ENCODE measurements around the gene SMIM8. TPM values are rescaled to one million over a fixed set of nuclear protein-coding genes. Genes with fewer than 3 reads are reported as not detected.

The SMIM8 gene
- total RNA-seq, 1 experiment from 2014 or later: 6.6 TPM

DNA sequence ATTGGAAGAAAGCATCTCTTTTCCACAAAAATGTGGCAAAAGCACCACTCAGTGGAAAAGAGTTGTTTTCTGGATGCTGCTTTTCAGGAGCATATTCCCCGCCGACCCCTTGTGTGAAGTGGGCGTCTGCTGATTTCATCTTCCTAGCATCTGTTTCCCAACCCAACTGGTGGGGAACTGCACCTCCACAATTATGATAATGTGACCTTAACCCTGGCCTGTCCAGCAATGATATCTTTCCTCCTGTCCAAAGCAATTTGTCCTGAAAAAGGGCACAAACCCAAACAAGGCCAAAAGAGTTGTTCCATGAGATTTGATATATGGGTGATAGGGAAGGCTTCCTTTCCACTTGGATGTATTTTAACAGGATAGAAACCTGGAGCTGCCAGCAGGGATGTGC, 7.3 kb upstream of the SMIM8 start:
- H3K9me3 ChIP-seq (ENCODE audit: control insufficient read depth, low read depth, low read length): no peaks in the 10 kb centered on the region
- no CpG with 5 or more reads among the region's 3 CpGs for WGBS (ENCODE audit: extremely low coverage, insufficient read length, low lambda C conversion rate)
- H2AFZ ChIP-seq (ENCODE audit: low read length): no peak overlapping the region
- H3K56ac ChIP-seq (ENCODE audit: insufficient read length, low read depth, low read length): no peak overlapping the region
- no peak overlapping the region for H3K4ac ChIP-seq (ENCODE audit: low read depth, low read length)
- no peaks in the 10 kb centered on the region for H3K36me3 Mint-ChIP-seq (ENCODE audit: insufficient read depth in 1 of 3, low read depth in 3 of 3)
- H3T11ph ChIP-seq (ENCODE audit: low read length): no peak overlapping the region
- H3K23ac ChIP-seq (ENCODE audit: insufficient read length, low read depth, low read length): no peak overlapping the region
- H2AK5ac ChIP-seq (ENCODE audit: insufficient read length, low read length): no peak overlapping the region
- no peak overlapping the region for H3K9ac ChIP-seq (ENCODE audit: extremely low read depth, insufficient read length, low read length)
- H4K91ac ChIP-seq (ENCODE audit: insufficient read length, low read depth, low read length): no peak overlapping the region
- TF ChIP-seq, protein P1, sequence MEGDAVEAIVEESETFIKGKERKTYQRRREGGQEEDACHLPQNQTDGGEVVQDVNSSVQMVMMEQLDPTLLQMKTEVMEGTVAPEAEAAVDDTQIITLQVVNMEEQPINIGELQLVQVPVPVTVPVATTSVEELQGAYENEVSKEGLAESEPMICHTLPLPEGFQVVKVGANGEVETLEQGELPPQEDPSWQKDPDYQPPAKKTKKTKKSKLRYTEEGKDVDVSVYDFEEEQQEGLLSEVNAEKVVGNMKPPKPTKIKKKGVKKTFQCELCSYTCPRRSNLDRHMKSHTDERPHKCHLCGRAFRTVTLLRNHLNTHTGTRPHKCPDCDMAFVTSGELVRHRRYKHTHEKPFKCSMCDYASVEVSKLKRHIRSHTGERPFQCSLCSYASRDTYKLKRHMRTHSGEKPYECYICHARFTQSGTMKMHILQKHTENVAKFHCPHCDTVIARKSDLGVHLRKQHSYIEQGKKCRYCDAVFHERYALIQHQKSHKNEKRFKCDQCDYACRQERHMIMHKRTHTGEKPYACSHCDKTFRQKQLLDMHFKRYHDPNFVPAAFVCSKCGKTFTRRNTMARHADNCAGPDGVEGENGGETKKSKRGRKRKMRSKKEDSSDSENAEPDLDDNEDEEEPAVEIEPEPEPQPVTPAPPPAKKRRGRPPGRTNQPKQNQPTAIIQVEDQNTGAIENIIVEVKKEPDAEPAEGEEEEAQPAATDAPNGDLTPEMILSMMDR (conservative IDR thresholded peaks at IDR 0.05): no peak
- H3K18ac ChIP-seq (ENCODE audit: insufficient read length, low read depth, low read length): no peak overlapping the region
- DNase-seq: no peak
- no peak overlapping the region for H2BK5ac ChIP-seq (ENCODE audit: insufficient read length, low read length)
- H2BK12ac ChIP-seq (ENCODE audit: insufficient read length, low read depth, low read length): no peak overlapping the region
- H3K9me3 Mint-ChIP-seq: no peaks in the 10 kb centered on the region
- H3K23me2 ChIP-seq (ENCODE audit: insufficient read length, low read depth, low read length, poor library complexity, severe bottlenecking): no peaks in the 10 kb centered on the region
- H3K27me3 ChIP-seq (ENCODE audit: insufficient read depth, low read length): no peaks in the 10 kb centered on the region
- H2BK120ac ChIP-seq (ENCODE audit: low read depth, low read length, poor library complexity, severe bottlenecking): no peak overlapping the region
- no peaks in the 10 kb centered on the region for H3K79me1 ChIP-seq (ENCODE audit: insufficient read depth, low read depth, low read length, poor library complexity, severe bottlenecking)
- no peaks in the 10 kb centered on the region for H3K4me1 Mint-ChIP-seq
- no peak overlapping the region for H4K8ac ChIP-seq (replicated peaks; ENCODE audit: insufficient read length, low read depth, low read length)
- H3K4me1 ChIP-seq (ENCODE audit: insufficient read depth, low read length): no peaks in the 10 kb centered on the region
- H3K14ac ChIP-seq (ENCODE audit: insufficient read depth, low read length): no peak overlapping the region
- H3K79me2 ChIP-seq (ENCODE audit: insufficient read depth, low read length): no peaks in the 10 kb centered on the region
- H4K20me1 ChIP-seq (ENCODE audit: control insufficient read depth, insufficient read depth, insufficient read length): no peaks in the 10 kb centered on the region
- no peak overlapping the region for H2BK15ac ChIP-seq (ENCODE audit: low read depth, low read length)
- H3K27ac ChIP-seq (ENCODE audit: insufficient read length, low read depth, low read length): no peak overlapping the region
- H3K4me2 ChIP-seq (ENCODE audit: insufficient read depth, insufficient read length, low read length): no peak overlapping the region
- H2BK20ac ChIP-seq (ENCODE audit: low read depth, low read length, poor library complexity, severe bottlenecking): no peak overlapping the region
- no peak overlapping the region for H4K5ac ChIP-seq (ENCODE audit: insufficient read length, low read depth, low read length)
- H3K27me3 Mint-ChIP-seq (ENCODE audit: low read depth): no peaks in the 10 kb centered on the region
- no peak overlapping the region for H3K27ac Mint-ChIP-seq
- H3K4me3 Mint-ChIP-seq: no peak overlapping the region

Data from H9 (cell line).